Naive thymus-derived CD4-positive, alpha-beta T cell (primary cell): Measurements from ENCODE around the gene ERAP2. TPM values are rescaled to one million over a fixed set of nuclear protein-coding genes. Genes with fewer than 3 reads are reported as not detected.

Experiments
- ATAC-seq: fragments of 150-1000 bp; cut with Tn5 transposase; 2 replicates; pipeline ENCODE4 v1.10.0; 2021; ENCODE audit warnings: mild to moderate bottlenecking, moderate library complexity
- CTCF ChIA-PET: fragments of 350-600 bp; sonication (Branson Sonifier 250); formaldehyde crosslinking; loops from one replicate; lab custom pipeline; 2021; ENCODE audit warnings: antibody characterized with exemption; lab: Charles Lee
- POLR2A ChIA-PET: fragments of 350-600 bp; sonication (Branson Sonifier 250); formaldehyde crosslinking; loops from one replicate; lab custom pipeline; 2021; ENCODE audit warnings: antibody characterized with exemption, inconsistent platforms; lab: Charles Lee
- DNase-seq, 9 donors: peaks; one replicate each; pipeline versions ENCODE4 v3.0.0 to v3.0.0-alpha.2; 2020 to 2022; ENCODE audit warnings: mixed read lengths in 1 of 9
- H3K27ac ChIP-seq: one replicate; pipeline ENCODE4 v1.7.0; 2013; ENCODE audit warnings: mild to moderate bottlenecking, low read depth, low read length, moderate library complexity
- H3K27me3 ChIP-seq, 2 donors: one replicate each; pipeline ENCODE4 v1.7.0; 2013; ENCODE audit warnings: low read length in 2 of 2, mild to moderate bottlenecking in 2 of 2, moderate library complexity in 2 of 2; ENCODE audit not compliant: control insufficient read depth in 2 of 2, insufficient read depth in 2 of 2
- H3K36me3 ChIP-seq, 3 experiments: 1 replicate in 2 of 3; 2 replicates in 1 of 3; pipeline ENCODE4 v1.7.0; 2013; ENCODE audit warnings: low read length in 3 of 3, mild to moderate bottlenecking in 3 of 3, moderate library complexity in 1 of 3; ENCODE audit not compliant: insufficient read depth in 3 of 3, control insufficient read depth in 2 of 3
- H3K4me1 ChIP-seq, 2 donors: one replicate each; pipeline ENCODE4 v1.7.0; 2013; ENCODE audit warnings: low read length in 2 of 2, mild to moderate bottlenecking in 2 of 2, moderate library complexity in 1 of 2; ENCODE audit not compliant: control insufficient read depth in 2 of 2, insufficient read depth in 2 of 2
- H3K4me3 ChIP-seq: 2 replicates; pipeline ENCODE4 v1.7.0; 2013; ENCODE audit warnings: mild to moderate bottlenecking, low read length
- H3K9me3 ChIP-seq, 3 experiments: 1 replicate in 2 of 3; 2 replicates in 1 of 3; pipeline ENCODE4 v1.7.0; 2013; ENCODE audit warnings: low read length in 3 of 3; ENCODE audit not compliant: control insufficient read depth in 2 of 3
- H3K27ac Mint-ChIP-seq, 9 donors: one replicate each; pipeline ENCODE4 v1.8.0; 2020 to 2022; ENCODE audit warnings: mixed read lengths in 9 of 9, mild to moderate bottlenecking in 8 of 9, moderate library complexity in 5 of 9, inconsistent platforms in 2 of 9
- H3K27me3 Mint-ChIP-seq, 5 donors: one replicate each; pipeline ENCODE4 v1.8.0; 2021 to 2022; ENCODE audit warnings: mixed read lengths in 5 of 5, mild to moderate bottlenecking in 1 of 5
- H3K36me3 Mint-ChIP-seq, 5 donors: one replicate each; pipeline ENCODE4 v1.8.0; 2020 to 2022; ENCODE audit warnings: mixed read lengths in 5 of 5, mild to moderate bottlenecking in 3 of 5, inconsistent platforms in 1 of 5
- H3K4me1 Mint-ChIP-seq, 7 donors: one replicate each; pipeline ENCODE4 v1.8.0; 2020 to 2022; ENCODE audit warnings: mixed read lengths in 7 of 7, mild to moderate bottlenecking in 3 of 7, inconsistent platforms in 1 of 7
- H3K4me3 Mint-ChIP-seq, 10 donors: one replicate each; pipeline ENCODE4 v1.8.0; 2020 to 2022; ENCODE audit warnings: mild to moderate bottlenecking in 10 of 10, mixed read lengths in 10 of 10, moderate library complexity in 6 of 10, inconsistent platforms in 2 of 10
- H3K9me3 Mint-ChIP-seq, 11 donors: one replicate each; pipeline ENCODE4 v1.8.0; 2020 to 2022; ENCODE audit warnings: mixed read lengths in 11 of 11, mild to moderate bottlenecking in 4 of 11, inconsistent platforms in 1 of 11, moderate library complexity in 1 of 11
- intact Hi-C, 2 donors: fragments of 100-400 bp; cut with micrococcal nuclease; formaldehyde crosslinking; loops; one replicate each; pipeline ENCODE4 v1.15.1; 2023
- polyA plus RNA-seq, 2 donors: library from polyadenylated mRNA; unstranded; fragments of 300-500 nt; fragmentation: Illumina TruSeq; gene quantifications; one replicate each; pipeline ENCODE4 v1.2.3, GENCODE V29; 2021
- total RNA-seq, 6 experiments: library from RNA in 5 of 6; stranded (reverse) in 5 of 6; gene quantifications; 1 replicate in 5 of 6; 2 replicates in 1 of 6; pipeline ENCODE4 v1.2.3 and lab custom pipeline; 2021 to 2026

The ERAP2 gene
- 100 to 1,000 TPM in 2 of 5 experiments, 10 to 100 TPM in 3; 42.5 to 158 (median 97.2) TPM for total RNA-seq
- polyA plus RNA-seq = 100 to 1,000 TPM in 1 of 2 donors, 10 to 100 TPM in 1; 11.1 to 161 TPM
- total RNA-seq (lab: John Stamatoyannopoulos, UW) = 322 reads per million, percentile 96 among the genes with 10 or more reads in this experiment

GRCh38 chr5:96876292-96876850, at the start of gene ERAP2:
TSS of gene ERAP2 (plus strand) at chr5:96876500. CDS start at chr5:96879686, 3,186 bp downstream.
- Histone ChIP-seq H3K27me3 (no peaks in the 10 kb centered on the region), H3K36me3 (peaks cover 0 to 6% (median 5%) of the 10 kb centered on the region in 3 experiments), H3K4me1 (peaks cover 26 to 56% of the 10 kb centered on the region in 2 donors), H3K9me3 (no peaks in the 10 kb centered on the region), H3K4me3 (peak within 1 kb of the TSS; percentile 85), H3K27ac (peak within 1 kb of the TSS; percentile 80)
- H3K4me1 Mint-ChIP-seq = peaks cover 44 to 76% (median 73%) of the 10 kb centered on the region in 7 donors
- ATAC-seq (peak; percentile 79), DNase-seq (peak in 7 of 9 donors; percentile 53 to 73 (median 64))
- ChIA-PET CTCF (interaction anchor here (0.8 to 2.4 kb wide), 9 partner anchors 9 to 288 kb away, joined by 3 to 8 read pairs (median 5); no protein-coding TSS in a partner anchor), POLR2A (interaction anchor here (0.6 to 6.6 kb wide), 23 partner anchors 8 to 285 kb away, joined by 3 to 85 read pairs (median 6); partner anchors contain the start of genes ERAP1 and LNPEP)
- peak within 1 kb of the TSS; percentile 81 to 99 (median 96) for H3K4me3 Mint-ChIP-seq
- no peaks in the 10 kb centered on the region for H3K9me3 Mint-ChIP-seq
- H3K27me3 Mint-ChIP-seq = no peaks in the 10 kb centered on the region
- intact Hi-C loops = loop anchor here (1.0 to 10.0 kb wide), 11 partner anchors 10 to 1052 kb away; partner anchors contain the start of genes CAST (in 1 of the 2), ELL2 (in 1 of the 2), GLRX (in 1 of the 2) and RIOK2 (in 1 of the 2)
- peak within 1 kb of the TSS; percentile 91 to 99 (median 97) for H3K27ac Mint-ChIP-seq
- H3K36me3 Mint-ChIP-seq = peaks cover 7 to 26% (median 18%) of the 10 kb centered on the region in 5 donors

GRCh38 chr5:96829297-96829696, 47.0 kb upstream of the ERAP2 start:
- H3K36me3 ChIP-seq = no peaks in the 10 kb centered on the region
- Mint-ChIP-seq H3K36me3 (no peaks in the 10 kb centered on the region), H3K4me3 (no peak overlapping the region), H3K27ac (no peak overlapping the region), H3K4me1 (peaks cover 0 to 10% (median 4%) of the 10 kb centered on the region in 7 donors), H3K27me3 (peaks cover 0 to 34% (median 0%) of the 10 kb centered on the region in 5 donors), H3K9me3 (no peaks in the 10 kb centered on the region)
- ChIA-PET CTCF (no interaction called here), POLR2A (no interaction called here)
- ATAC-seq (no peak), DNase-seq (no peak)
- no peak overlapping the region for H3K27ac ChIP-seq
- no peaks in the 10 kb centered on the region for H3K27me3 ChIP-seq
- H3K4me1 ChIP-seq = no peaks in the 10 kb centered on the region
- H3K9me3 ChIP-seq = no peaks in the 10 kb centered on the region
- intact Hi-C loops = no loop called here
- no peak overlapping the region for H3K4me3 ChIP-seq

- CTCF ChIA-PET = no interaction called here
These were observed 42.3 kb upstream of the ERAP2 start for GRCh38 chr5:96834016-96834415.

GRCh38 chr5:96835791-96836191, 40.5 kb upstream of the ERAP2 start:
- POLR2A ChIA-PET = no interaction called here
- no peaks in the 10 kb centered on the region for H3K4me1 ChIP-seq
- H3K36me3 ChIP-seq = no peaks in the 10 kb centered on the region

More at GRCh38 chr5:96834016-96834415, 42.3 kb upstream of the ERAP2 start:
- H3K27me3 Mint-ChIP-seq = peaks cover 0 to 13% (median 0%) of the 10 kb centered on the region in 5 donors
- no peak overlapping the region for H3K4me3 Mint-ChIP-seq
- Histone ChIP-seq H3K4me3 (no peak overlapping the region), H3K27me3 (no peaks in the 10 kb centered on the region), H3K4me1 (no peaks in the 10 kb centered on the region), H3K9me3 (no peaks in the 10 kb centered on the region), H3K36me3 (no peaks in the 10 kb centered on the region), H3K27ac (no peak overlapping the region)
- H3K36me3 Mint-ChIP-seq = no peaks in the 10 kb centered on the region
- no peak overlapping the region for H3K27ac Mint-ChIP-seq
- no peak for ATAC-seq
- DNase-seq = no peak
- intact Hi-C loops = no loop called here
- no peaks in the 10 kb centered on the region for H3K9me3 Mint-ChIP-seq
- H3K4me1 Mint-ChIP-seq = peaks cover 0 to 17% (median 7%) of the 10 kb centered on the region in 7 donors
- POLR2A ChIA-PET = no interaction called here

GRCh38 chr5:96836817-96837216, 39.5 kb upstream of the ERAP2 start:
- CTCF ChIA-PET = interaction anchor here (0.6 kb wide), 1 partner anchor 15 kb away, joined by 4 read pairs; no protein-coding TSS in a partner anchor
- no peak overlapping the region for H3K27ac Mint-ChIP-seq
- H3K4me3 Mint-ChIP-seq = no peak overlapping the region
- Histone ChIP-seq H3K27me3 (no peaks in the 10 kb centered on the region), H3K9me3 (no peaks in the 10 kb centered on the region), H3K27ac (no peak overlapping the region), H3K4me1 (no peaks in the 10 kb centered on the region), H3K4me3 (no peak overlapping the region), H3K36me3 (no peaks in the 10 kb centered on the region)
- DNase-seq = no peak
- no peaks in the 10 kb centered on the region for H3K36me3 Mint-ChIP-seq
- H3K9me3 Mint-ChIP-seq = no peaks in the 10 kb centered on the region
- H3K4me1 Mint-ChIP-seq = peaks cover 0 to 11% (median 4%) of the 10 kb centered on the region in 7 donors
- intact Hi-C loops = no loop called here
- peaks cover 0 to 11% (median 0%) of the 10 kb centered on the region in 5 donors for H3K27me3 Mint-ChIP-seq
- POLR2A ChIA-PET = no interaction called here
- ATAC-seq = no peak

More at GRCh38 chr5:96835791-96836191, 40.5 kb upstream of the ERAP2 start:
- no peak overlapping the region for H3K4me3 Mint-ChIP-seq
- peaks cover 0 to 13% (median 5%) of the 10 kb centered on the region in 7 donors for H3K4me1 Mint-ChIP-seq
- H3K36me3 Mint-ChIP-seq = no peaks in the 10 kb centered on the region
- no peaks in the 10 kb centered on the region for H3K9me3 ChIP-seq
- H3K4me3 ChIP-seq = no peak overlapping the region
- H3K27ac Mint-ChIP-seq = peak overlapping the region in 1 of 9 donors; percentile 17
- H3K27me3 ChIP-seq = no peaks in the 10 kb centered on the region
- CTCF ChIA-PET = no interaction called here
- ATAC-seq (no peak), DNase-seq (no peak)
- no peak overlapping the region for H3K27ac ChIP-seq
- H3K9me3 Mint-ChIP-seq = no peaks in the 10 kb centered on the region
- peaks cover 0 to 11% (median 0%) of the 10 kb centered on the region in 5 donors for H3K27me3 Mint-ChIP-seq
- intact Hi-C loops = no loop called here

- POLR2A ChIA-PET = no interaction called here
- Mint-ChIP-seq H3K4me1 (peaks cover 0 to 11% (median 4%) of the 10 kb centered on the region in 7 donors), H3K9me3 (no peaks in the 10 kb centered on the region), H3K27ac (no peak overlapping the region), H3K27me3 (peaks cover 0 to 9% (median 0%) of the 10 kb centered on the region in 5 donors), H3K4me3 (no peak overlapping the region), H3K36me3 (no peaks in the 10 kb centered on the region)
- no peak overlapping the region for H3K27ac ChIP-seq
- CTCF ChIA-PET = interaction anchor here (2.6 kb wide), 1 partner anchor 31 kb away, joined by 10 read pairs; no protein-coding TSS in a partner anchor
- H3K36me3 ChIP-seq = no peaks in the 10 kb centered on the region
- no peaks in the 10 kb centered on the region for H3K4me1 ChIP-seq
- no peak overlapping the region for H3K4me3 ChIP-seq
- DNase-seq (no peak), ATAC-seq (no peak)
- H3K9me3 ChIP-seq = no peaks in the 10 kb centered on the region
- intact Hi-C loops = no loop called here
- no peaks in the 10 kb centered on the region for H3K27me3 ChIP-seq
These were observed 39.0 kb upstream of the ERAP2 start for GRCh38 chr5:96837303-96837702.
